ENCODE data around the gene SPECC1L.
"Not testable (repeated sequence)": the region's sequence is repeated elsewhere in the genome, so short reads cannot be mapped to it uniquely, and the experiment has no call there.

Gene SPECC1L

DNA sequence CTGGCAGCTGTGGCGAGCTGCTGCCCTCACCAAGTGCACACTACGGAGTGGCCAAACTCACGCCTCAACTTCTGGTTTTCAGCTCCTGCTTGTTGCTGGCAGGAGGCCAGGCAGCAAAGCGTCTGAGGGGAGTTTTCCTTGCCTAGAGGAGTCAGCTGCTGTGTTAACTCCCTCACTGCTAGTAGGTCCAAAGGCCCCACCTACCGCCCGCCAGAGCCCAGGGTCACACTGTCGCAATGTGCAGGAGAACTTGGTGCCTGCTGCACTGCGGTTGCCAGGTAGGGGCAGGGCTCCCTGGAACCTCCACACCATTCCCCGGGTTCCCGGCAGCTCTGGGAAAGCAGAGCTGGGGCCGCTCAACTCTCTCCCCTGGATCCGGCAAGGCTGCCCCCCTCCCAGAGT, 25.6 kb upstream of the SPECC1L start, which contains the start of gene GGT5:
TSS of gene GGT5 (minus strand) at position 53 of the 402 bp plus-strand sequence. CDS start 357 bp downstream, outside the sequence.
- peak within 1 kb of the TSS in 4 of 7 experiments; percentile 3 to 15 (median 12) for H3K4me3 ChIP-seq
- peak within 1 kb of the TSS in 20 of 21 experiments; percentile 36 to 90 (median 81) for H3K27ac ChIP-seq

DNA sequence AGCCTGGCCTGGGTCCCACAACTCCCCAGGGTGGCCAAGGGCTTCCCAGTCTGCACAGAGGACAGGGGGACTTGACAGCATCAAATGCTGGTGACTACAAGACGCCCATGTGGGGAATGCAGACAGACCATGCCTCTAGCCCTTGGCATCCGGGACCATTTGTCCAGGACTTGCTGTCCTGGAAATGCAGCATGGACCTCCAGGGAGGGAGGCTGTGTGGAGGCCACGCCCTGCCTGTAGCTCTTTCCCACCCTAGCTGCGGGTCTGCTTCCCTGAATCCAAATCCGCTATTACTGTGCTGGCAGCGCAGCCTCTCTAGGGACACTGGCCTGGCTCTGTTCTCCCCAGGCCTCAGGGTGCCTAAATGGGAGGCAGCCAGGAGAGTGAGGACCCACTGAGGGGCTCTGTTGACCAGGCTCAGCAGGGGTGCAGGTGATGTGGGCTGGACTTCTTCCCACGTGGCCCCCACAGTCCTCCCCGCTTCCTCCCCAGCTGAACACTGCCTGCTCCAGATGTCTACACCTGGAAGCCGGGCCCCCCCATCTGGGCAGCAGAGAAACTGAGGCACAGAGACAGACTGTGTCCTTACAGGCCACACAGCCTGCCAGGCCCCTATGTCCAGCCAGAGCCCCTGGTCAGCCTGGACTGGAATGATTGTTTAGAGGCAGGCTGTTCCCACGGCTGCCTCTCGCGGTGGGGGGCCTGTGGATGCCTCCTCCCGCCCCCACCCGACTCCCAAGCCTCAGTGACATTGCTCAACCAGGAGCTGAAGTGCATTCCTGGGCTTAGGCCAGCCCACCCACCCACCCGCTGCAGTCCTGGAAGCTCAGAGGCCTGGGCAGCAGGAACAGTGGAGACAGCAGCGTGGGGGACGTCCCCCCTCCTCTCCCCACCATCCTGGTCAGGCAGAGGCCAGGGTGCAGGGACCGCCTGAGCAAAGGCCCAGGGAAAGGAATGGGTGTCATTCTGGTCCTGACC, 24.8 kb upstream of the SPECC1L start:
- not testable (repeated sequence) for H3K4me3 ChIP-seq

DNA sequence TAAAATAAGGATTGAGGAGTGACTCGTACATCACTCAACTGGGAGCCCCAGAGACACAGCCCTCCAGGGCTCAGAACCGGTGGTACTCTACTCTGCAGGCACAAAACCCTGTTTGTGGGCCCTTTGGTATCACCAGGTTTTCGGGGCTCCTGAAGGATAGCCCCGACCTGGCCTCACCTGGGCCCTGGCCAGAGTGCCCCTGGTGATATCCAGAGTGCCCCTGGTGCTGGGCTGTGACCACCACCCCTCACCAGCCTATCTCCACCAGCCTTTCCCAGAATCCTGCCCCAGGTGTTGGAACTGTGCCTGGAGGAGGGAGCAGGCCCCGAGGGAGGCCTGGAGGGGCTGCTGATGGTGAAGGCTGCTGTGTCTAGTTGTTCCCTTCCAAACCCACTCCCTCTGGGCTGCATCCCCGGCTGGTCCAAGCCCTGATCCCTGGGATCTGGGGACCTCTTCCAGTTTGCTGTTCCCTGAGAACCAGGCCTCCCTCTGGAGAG, 23.6 kb upstream of the SPECC1L start:
- no peak overlapping the region for H3K4me3 ChIP-seq

More for the DNA sequence above, 24.8 kb upstream of the SPECC1L start:
- peak overlapping the region in 20 of 21 experiments; percentile 36 to 90 (median 81) for H3K27ac ChIP-seq

DNA sequence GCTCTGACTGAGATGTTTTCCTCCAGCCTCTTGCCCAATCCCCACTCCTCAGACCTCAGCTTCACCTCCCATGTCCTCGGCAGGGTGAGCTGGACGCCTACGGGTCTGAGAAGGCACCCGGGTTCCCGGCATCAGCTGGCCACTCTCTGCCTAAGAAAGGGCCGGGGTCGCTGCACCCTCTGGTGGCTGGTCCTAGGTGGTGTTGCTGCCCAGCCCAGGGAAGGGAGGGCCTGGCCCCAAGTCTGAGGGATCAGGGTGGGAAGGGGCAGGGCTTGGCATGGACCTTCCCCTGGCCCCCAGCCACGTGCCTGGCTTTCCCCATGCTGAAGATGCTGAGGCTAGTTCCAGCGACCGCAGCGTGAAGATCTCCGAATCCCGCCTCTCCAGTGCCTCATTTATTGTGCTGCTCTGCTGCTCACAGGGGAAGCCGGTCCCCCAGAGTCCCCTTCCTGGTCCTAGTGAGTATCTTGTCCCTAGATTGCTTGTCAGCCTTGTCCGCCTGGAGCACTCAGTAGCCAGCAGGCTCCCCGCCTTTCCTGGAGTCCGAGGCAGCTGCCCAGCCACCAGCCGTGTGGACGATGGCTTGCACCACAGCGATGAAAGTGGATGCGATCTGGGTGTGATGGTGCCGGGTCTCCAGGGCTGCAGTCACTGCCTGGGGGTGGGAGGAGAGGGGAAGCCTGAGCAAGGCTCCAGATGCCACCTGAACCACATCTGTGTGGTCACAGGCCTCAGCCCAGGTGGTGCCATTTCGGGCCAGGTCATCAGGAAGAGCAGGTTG, 22.9 kb upstream of the SPECC1L start:
- H3K4me3 ChIP-seq, result no peak overlapping the region

More for the DNA sequence above, 23.6 kb upstream of the SPECC1L start:
- peak overlapping the region in 20 of 21 experiments; percentile 2 to 90 (median 82) for H3K27ac ChIP-seq

DNA sequence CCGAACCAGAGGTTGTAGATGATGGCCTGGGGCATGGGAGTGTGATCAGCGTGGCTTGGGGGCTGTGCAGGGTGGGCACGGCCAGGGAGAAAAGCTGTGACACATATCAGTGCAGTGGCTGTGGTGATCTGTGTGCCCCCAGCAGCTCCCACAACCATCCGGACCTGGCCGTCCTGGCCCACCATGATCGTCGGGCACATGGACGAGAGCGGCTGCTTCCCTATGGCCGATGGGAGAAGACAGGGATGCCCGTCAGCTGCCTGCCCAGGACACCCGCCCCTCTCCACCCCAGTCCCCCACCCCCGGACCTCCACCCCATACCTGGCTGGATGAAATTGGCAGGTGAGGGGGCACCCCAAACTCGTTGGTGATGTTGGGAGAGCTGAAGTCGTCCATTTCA, 22.0 kb upstream of the SPECC1L start:
- H3K4me3 ChIP-seq, H3K27ac ChIP-seq: not testable (repeated sequence)

More for the DNA sequence above, 22.9 kb upstream of the SPECC1L start:
- peak overlapping the region in 16 of 21 experiments; percentile 2 to 90 (median 70) for H3K27ac ChIP-seq

DNA sequence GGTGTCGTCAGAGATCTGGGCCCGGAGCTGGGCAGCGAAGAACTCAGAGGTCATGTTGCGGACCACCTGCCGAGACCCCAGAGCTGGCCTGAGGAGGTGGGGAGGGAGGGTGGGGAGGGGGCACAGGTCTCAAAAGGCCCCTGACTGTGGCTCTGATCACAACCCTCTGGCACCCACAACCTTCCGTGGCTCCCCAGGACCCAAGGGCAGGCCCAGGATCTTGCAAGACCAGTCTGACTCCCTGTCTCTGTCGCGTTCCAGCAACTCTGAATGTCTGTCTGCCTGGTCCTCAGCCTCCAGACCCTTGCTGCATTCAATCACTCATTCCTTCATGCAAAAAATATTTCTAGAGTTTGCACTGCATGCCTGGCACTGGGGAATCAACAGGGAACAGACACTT, 21.2 kb upstream of the SPECC1L start:
- H3K4me3 ChIP-seq, H3K27ac ChIP-seq: not testable (repeated sequence)

DNA sequence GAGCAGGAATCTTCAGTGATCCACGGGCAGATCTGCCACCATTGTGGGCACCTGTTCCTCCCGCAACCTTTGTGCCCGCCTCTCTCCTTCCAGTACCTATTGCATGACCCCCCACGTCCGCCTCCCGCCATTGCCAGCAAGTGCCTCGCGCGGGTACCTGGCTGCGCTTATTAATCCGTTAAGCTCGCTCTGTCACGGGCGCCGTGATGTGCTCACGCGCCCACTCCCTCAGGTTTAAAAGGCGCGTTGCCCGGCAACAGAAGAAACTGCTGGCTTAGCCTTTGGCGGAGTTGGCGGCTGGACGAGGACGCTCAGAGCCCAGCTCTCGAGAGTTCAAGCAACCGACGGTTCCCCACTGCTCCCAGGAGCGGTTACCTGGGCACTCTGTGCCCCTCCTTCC, 19.3 kb upstream of the SPECC1L start:
- not testable (repeated sequence) for H3K27ac ChIP-seq, H3K4me3 ChIP-seq

DNA sequence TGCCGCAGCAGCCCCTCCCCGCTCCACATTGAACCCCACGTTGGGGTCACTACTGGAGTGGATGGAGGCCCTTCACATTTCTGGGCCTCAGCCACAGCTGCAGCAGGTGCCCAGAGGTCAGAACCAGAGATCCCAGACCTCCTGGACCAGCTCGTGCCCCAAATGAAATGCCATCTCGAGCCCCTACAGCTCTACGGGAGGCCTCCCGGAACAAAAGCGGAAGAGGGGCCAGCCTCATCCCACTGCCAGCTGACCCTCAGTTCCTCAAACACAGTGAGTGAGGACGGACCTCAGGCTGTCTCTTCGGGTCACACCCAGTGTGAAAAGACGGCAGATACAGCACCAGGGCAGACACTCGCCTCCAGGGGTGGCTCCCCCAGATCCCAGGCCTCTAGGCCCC, 17.5 kb upstream of the SPECC1L start:
- not testable (repeated sequence) for H3K4me3 ChIP-seq, H3K27ac ChIP-seq

DNA sequence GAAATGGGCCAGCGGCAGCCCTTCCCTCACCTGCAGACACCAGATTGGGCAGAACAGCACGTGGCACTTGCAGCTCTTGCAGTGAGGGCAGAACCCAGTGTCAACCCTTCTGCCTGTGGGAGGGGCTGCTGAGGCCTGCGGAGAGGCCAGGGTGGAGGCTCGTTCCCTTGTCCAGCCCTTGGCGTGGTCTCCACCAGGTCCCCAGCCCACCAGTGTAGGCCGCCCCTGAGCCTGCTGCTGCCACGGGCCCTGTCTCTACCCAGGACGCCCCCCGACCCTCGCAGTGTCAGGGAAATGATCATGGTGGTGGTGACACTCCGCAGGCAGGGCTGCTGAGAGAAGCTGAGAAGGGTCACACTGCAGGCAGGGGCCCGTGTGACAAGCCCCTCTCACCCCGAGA, 14.5 kb upstream of the SPECC1L start:
- H3K27ac ChIP-seq, result not testable (repeated sequence)

DNA sequence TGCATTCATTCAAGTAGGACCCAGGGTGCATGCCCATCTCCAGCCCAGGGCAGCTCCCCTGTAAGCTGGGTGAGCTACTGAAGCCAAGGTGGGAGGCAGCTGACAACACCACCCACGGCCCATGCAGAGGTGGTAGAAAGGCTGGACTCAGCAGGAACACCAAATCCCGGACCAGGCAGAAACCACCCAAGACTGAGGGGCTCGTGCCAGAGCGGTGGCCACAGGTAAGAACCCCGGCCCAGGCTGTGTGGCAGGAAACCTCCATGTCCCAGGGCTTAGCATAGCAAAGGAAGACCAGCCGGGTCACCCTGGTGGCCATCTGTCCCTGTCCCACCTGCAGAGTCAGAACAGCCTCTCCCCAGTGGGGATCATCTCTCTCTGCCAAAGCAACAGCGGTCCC, 13.9 kb upstream of the SPECC1L start:
- H3K4me3 ChIP-seq, H3K27ac ChIP-seq: not testable (repeated sequence)

More for the DNA sequence above, 14.5 kb upstream of the SPECC1L start:
- not testable (repeated sequence) for H3K4me3 ChIP-seq

DNA sequence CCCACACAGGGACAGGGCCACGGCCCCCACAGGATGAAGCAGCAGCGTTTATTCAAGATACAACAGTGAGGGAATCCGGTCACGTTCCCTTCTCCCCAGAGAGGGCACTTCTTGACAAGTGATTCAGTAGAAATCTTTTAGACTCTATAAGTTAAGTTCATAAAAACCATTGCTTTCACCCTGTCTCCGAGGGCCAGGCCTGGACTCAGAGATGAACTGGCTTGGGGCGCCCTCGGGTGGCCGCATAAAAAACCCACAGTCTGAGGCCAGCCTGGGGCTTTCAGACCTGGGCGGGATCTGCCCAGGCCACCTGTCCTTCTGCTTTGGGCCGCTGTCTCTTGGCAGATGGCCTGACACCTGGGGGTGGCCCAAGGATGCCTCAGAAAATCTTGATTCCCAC, 11.2 kb upstream of the SPECC1L start:
- not testable (repeated sequence) for H3K4me3 ChIP-seq, H3K27ac ChIP-seq

DNA sequence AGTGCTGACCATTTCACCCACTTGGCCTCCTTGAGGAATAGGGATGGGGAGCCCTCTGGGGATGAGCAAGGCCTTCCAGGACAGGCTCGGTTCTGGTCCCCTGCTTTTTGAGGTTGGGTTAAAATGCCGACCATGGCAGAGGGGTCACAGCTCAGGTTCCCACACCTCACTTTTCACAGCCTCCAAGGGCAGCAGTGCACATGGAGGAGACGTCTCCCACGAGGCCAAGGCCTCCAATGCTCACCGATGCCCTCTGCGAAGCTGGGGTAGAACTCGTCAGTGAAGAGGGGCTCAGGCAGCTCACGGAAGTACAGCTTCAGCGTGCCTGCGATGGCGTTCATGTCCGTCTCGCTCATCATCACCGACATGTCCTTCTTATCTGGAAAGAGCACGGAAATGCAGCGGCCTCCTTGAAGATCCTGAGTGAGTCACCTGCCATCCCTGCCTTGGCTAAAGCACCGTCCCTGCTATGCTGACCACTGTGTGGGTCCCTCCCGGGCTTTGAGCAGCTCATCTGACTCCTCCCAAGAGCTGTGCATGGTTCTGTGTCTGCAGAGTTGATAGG, 8.4 kb upstream of the SPECC1L start:
- not testable (repeated sequence) for H3K27ac ChIP-seq, H3K4me3 ChIP-seq

DNA sequence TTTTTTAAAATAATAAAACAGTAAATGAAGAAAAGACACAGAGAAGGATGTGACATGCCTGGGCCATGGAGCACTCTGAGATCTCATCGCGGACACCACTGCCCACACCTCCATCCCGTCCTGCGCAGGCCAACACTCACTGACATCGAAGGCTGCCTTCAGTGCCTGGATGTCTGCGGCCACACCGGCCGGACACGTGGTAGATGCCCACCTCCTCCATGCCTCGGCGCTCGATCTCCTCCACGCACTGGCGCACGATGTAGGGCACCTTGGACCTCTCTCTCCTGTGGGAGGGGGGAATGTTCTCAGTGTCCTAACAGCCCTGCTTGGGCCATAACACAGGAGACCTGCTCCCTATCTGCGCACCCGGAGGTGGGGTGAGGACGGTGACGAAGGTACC, 7.2 kb upstream of the SPECC1L start:
- H3K27ac ChIP-seq, H3K4me3 ChIP-seq: not testable (repeated sequence)

DNA sequence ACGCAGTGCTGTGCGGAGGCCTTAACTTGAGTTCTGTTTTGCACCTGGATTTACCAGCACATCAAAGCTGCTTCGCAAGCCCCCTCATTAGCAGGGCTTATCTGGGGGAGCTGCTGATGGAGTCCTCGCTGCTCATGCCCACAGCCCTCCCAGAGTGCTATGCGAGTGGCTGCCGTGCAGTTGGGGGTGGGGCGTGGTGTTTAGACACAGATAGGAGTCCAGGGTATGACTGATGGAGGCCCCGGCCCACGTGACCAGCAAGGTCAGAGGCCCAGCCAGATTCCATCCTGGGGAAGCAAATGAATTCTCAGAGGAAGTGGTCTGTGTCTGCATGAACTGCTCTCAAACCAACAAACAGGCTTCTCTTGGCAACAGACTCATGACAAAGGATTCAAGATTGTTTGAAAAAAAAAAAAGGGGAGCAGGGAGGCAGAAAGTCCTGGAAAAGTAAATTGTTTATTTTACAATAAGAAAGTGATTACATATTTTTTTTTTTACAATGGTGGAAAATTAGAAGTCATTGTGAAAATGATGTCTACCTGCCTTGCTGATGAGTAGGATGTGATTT, 6.2 kb upstream of the SPECC1L start:
- not testable (repeated sequence) for H3K4me3 ChIP-seq
- H3K27ac ChIP-seq, result peak overlapping the region in 1 of 21 experiments; percentile 18

DNA sequence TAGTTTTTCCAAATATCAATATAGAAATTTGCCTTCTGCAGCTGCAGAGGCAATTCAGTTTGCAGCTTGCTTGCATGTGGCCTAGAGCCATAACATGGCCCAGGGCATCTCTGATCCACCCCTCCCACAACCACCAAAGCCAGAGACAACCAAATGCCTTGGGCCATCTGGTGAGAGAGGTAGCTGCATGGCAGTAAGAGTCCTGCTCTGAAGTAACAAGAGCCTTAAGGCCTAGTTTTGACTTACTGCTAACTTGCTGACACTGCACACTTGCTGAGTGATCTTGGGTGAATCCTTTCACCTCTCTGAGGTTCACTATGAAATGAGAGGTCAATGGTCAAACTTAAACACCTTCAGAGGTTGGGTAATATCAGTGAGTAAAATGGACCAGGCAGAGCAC, 4.9 kb upstream of the SPECC1L start:
- H3K27ac ChIP-seq, result no peak overlapping the region

DNA sequence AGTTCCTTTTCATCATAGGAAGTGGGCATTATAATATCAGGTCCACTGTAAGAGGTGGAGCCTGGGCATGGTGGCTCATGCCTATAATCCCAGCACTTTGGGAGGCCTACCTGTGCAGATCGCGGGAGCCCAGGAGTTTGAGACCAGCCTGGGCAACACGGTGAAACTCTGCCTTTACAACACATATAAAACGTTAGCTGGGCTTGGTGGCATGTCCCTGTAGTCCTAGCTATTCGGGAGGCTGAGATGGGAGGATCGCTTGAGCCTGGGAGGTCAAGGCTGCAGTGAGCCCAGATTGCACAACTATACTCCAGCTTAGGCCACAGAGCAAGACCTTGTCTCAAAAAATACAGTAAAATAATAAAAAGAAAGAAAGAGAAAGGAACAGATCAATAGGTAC, 4.1 kb upstream of the SPECC1L start:
- not testable (repeated sequence) for H3K4me3 ChIP-seq, H3K27ac ChIP-seq

More for the DNA sequence above, 4.9 kb upstream of the SPECC1L start:
- H3K4me3 ChIP-seq, result no peak overlapping the region

DNA sequence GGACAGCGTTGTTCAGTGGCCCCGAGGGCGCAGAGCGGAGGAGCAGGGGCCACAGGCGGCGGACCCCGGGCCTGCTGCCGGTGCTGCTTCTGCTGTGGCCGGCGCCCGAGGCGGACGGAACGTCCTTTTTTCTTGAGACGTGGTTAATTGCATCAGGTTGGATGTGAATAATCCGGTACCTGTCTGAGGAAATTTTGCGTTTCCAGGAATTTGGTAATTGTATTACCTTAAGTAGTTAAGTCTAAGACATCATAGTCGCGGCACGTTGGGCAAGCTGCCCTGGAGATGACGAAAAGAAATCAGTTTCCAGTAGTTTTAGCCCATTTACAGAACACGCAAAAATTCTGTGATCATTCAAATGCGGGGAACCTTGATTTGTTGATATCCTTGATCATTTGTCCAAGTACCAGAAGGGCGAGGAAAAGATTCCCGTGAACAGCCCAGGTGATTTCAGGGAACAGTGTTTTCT, 789 bp downstream of the SPECC1L start:
- Histone ChIP-seq H3K27ac (peak overlapping the region; percentile 9 to 97 (median 93)), H3K4me3 (peak overlapping the region; percentile 71 to 97 (median 90))

DNA sequence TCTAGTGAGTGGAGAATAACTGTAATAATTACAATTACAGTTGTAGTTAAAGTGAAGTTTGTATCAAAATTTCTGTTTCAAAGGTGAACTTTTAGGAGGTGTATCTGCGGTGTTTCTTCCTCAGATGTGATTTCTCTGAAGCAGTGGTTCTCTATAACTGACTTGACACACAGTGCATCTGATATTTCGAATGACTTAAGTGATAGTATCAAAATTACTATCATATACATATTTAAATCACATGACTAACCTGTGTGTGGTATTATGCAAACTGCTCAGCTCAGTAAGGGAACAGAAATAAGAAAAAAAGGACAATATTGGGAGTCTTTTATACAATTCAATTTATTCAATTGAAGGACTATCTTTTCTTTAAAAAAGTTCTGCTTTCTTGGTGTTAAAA, 2.4 kb downstream of the SPECC1L start:
- not testable (repeated sequence) for H3K27ac ChIP-seq, H3K4me3 ChIP-seq

DNA sequence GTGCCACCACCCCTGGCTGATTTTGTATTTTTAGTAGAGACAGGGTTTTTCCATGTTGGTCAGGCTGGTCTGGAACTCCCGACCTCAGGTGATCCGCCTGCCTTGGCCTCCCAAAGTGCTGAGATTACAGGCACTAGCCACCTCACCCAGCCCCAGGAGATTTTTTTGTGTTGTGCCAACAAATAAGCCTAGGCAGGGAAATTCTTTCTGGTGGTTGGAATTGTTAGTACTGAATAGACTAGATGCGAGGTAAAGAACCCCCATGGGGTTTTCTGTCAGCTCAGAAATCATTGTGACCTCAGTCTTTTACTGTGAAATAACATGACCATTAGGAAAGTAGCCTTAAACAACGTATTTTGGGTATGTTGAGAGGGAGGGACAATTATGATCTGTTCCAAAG, 3.3 kb downstream of the SPECC1L start:
- peak overlapping the region in 2 of 21 experiments; percentile 1 to 28 for H3K27ac ChIP-seq

More for the DNA sequence above, 3.3 kb downstream of the SPECC1L start:
- not testable (repeated sequence) for H3K4me3 ChIP-seq
